ENCODE results near the gene SHC4. TPM values are rescaled to one million over a fixed set of nuclear protein-coding genes. Genes with fewer than 3 reads are reported as not detected.

Gene SHC4
- polyA plus RNA-seq, 1 of the 3 experiments (the other 2 are of a cell fraction), result 1.6 TPM

GRCh38 chr15:48784756-48785155 lies 179.0 kb downstream of the SHC4 start:
- Histone ChIP-seq H3K27me3 (ENCODE audit: insufficient read depth) (no peaks in the 10 kb centered on the region), H3K9me3 (no peaks in the 10 kb centered on the region), H2AFZ (ENCODE audit: low read depth) (no peak overlapping the region), H3K4me3 (ENCODE audit: low read depth in 2 of 2, low read length in 1 of 2) (no peak overlapping the region), H3K4me1 (ENCODE audit: control insufficient read depth in 1 of 2, insufficient read depth in 2 of 2, low read depth in 1 of 2, low read length in 1 of 2) (no peaks in the 10 kb centered on the region), H3K4me2 (no peak overlapping the region), H3K27ac (ENCODE audit: low read depth in 2 of 2, low read length in 1 of 2) (no peak overlapping the region), H3K9me2 (no peaks in the 10 kb centered on the region), H3F3A (replicated peaks; ENCODE audit: insufficient read depth) (peaks cover 18% of the 10 kb centered on the region), H3K79me2 (ENCODE audit: insufficient read depth) (no peaks in the 10 kb centered on the region), H3K36me3 (replicated peaks in 1 of 2; ENCODE audit: control insufficient read depth in 1 of 2, insufficient read depth in 2 of 2, low read length in 1 of 2) (peaks cover 55 to 81% of the 10 kb centered on the region in 2 experiments), H3K9ac (no peak overlapping the region), H4K20me1 (ENCODE audit: insufficient read depth) (no peaks in the 10 kb centered on the region)
- no peak for DNase-seq
- TF ChIP-seq GATA2 (CRISPR knock-in tag; IDR thresholded peaks at IDR 0.05) (no peak), ZBTB33 (IDR thresholded peaks at IDR 0.05; ENCODE audit: borderline replicate concordance, low read depth) (no peak), FOXM1 (IDR thresholded peaks at IDR 0.05; ENCODE audit: low read depth) (no peak), USF2 (IDR thresholded peaks at IDR 0.05; ENCODE audit: borderline replicate concordance, low read depth, low read length) (no peak), USF1 (IDR thresholded peaks at IDR 0.05; ENCODE audit: borderline replicate concordance, low read depth) (no peak), YY1 (IDR thresholded peaks at IDR 0.05; ENCODE audit: low read depth) (no peak), MEF2A (IDR thresholded peaks at IDR 0.05; ENCODE audit: borderline replicate concordance, low read depth) (no peak), FOXJ3 (CRISPR knock-in tag; IDR thresholded peaks at IDR 0.05) (no peak), POLR2AphosphoS5 (IDR thresholded peaks at IDR 0.05; ENCODE audit: low read depth, low read length) (no peak), RAD21 (IDR thresholded peaks at IDR 0.05; ENCODE audit: low read length) (no peak), REST (IDR thresholded peaks at IDR 0.05; ENCODE audit: low read depth, low read length) (no peak), PBX3 (IDR thresholded peaks at IDR 0.05) (no peak), EP300 (IDR thresholded peaks at IDR 0.05; ENCODE audit: borderline replicate concordance in 1 of 2, low read depth in 1 of 2, low read length in 1 of 2) (no peak)
- WGBS (ENCODE audit: low lambda C conversion rate), result 98% methylated on average over 2 of the region's 2 CpGs
- CTCF ChIA-PET, result no interaction called here
- POLR2A ChIA-PET, result no interaction called here
